ENCODE measurements around the gene CCDC190. TPM values are rescaled to one million over a fixed set of nuclear protein-coding genes. Genes with fewer than 3 reads are reported as not detected.

The CCDC190 gene
- total RNA-seq, 4 donors from 2014 or later: 0.26 TPM; not detected in 3

- intact Hi-C loops (cut with DNase I): loop anchor here (2.0 to 5.0 kb wide), 3 partner anchors 184 to 439 kb away; no protein-coding TSS in a partner anchor
- Histone ChIP-seq H3K27me3 (no peaks in the 10 kb centered on the region), H3K27ac (replicated peaks in 1 of 4) (no peak overlapping the region), H3K9me3 (no peaks in the 10 kb centered on the region), H3K36me3 (no peaks in the 10 kb centered on the region), H3K4me3 (no peak overlapping the region), H3K4me1 (no peaks in the 10 kb centered on the region)
- DNase-seq (ENCODE audit: extremely low spot score): no peak
- peak; percentile 64 to 78 (median 70) for TF ChIP-seq CTCF (IDR thresholded peaks at IDR 0.05)
- TF ChIP-seq EP300 (IDR thresholded peaks at IDR 0.05): no peak
- 31% methylated on average over 4 of the region's 4 CpGs for WGBS
Observed at GRCh38 chr1:162878000-162878596, 17.1 kb upstream of the CCDC190 start.

GRCh38 chr1:162877412-162877811 is 16.4 kb upstream of the CCDC190 start:
- Histone ChIP-seq H3K4me3 (no peak overlapping the region), H3K9me3 (no peaks in the 10 kb centered on the region), H3K27me3 (no peaks in the 10 kb centered on the region), H3K27ac (replicated peaks in 1 of 4) (no peak overlapping the region), H3K4me1 (no peaks in the 10 kb centered on the region), H3K36me3 (no peaks in the 10 kb centered on the region)
- DNase-seq (ENCODE audit: extremely low spot score): no peak
- WGBS: 83% methylated on average over 3 of the region's 3 CpGs
- TF ChIP-seq POLR2AphosphoS5 (IDR thresholded peaks at IDR 0.05) (no peak), EP300 (IDR thresholded peaks at IDR 0.05) (no peak), CTCF (IDR thresholded peaks at IDR 0.05) (no peak), POLR2A (IDR thresholded peaks at IDR 0.05; ENCODE audit: low read depth) (no peak)
- intact Hi-C loops (cut with DNase I): loop anchor here (5.0 kb wide), 2 partner anchors 185 to 295 kb away; no protein-coding TSS in a partner anchor

- Histone ChIP-seq H3K9me3 (no peaks in the 10 kb centered on the region), H3K27ac (replicated peaks in 1 of 4) (no peak overlapping the region), H3K4me3 (no peak overlapping the region), H3K27me3 (no peaks in the 10 kb centered on the region), H3K4me1 (no peaks in the 10 kb centered on the region), H3K36me3 (no peaks in the 10 kb centered on the region)
- intact Hi-C loops (cut with DNase I): loop anchor here (5.0 kb wide), 2 partner anchors 186 to 296 kb away; no protein-coding TSS in a partner anchor
- no peak for DNase-seq (ENCODE audit: extremely low spot score)
- 77% methylated on average over 3 of the region's 3 CpGs for WGBS
- TF ChIP-seq POLR2A (IDR thresholded peaks at IDR 0.05; ENCODE audit: low read depth) (no peak), EP300 (IDR thresholded peaks at IDR 0.05) (no peak), CTCF (IDR thresholded peaks at IDR 0.05) (no peak), POLR2AphosphoS5 (IDR thresholded peaks at IDR 0.05) (no peak)
Observed at GRCh38 chr1:162876751-162877150, 15.8 kb upstream of the CCDC190 start.

- WGBS: 74% methylated on average over 8 of the region's 8 CpGs
- Histone ChIP-seq H3K9me3 (no peaks in the 10 kb centered on the region), H3K36me3 (no peaks in the 10 kb centered on the region), H3K4me1 (no peaks in the 10 kb centered on the region), H3K27me3 (no peaks in the 10 kb centered on the region), H3K4me3 (no peak overlapping the region), H3K27ac (replicated peaks in 1 of 4) (no peak overlapping the region)
- no peak for TF ChIP-seq CTCF (IDR thresholded peaks at IDR 0.05)
- TF ChIP-seq POLR2AphosphoS5 (IDR thresholded peaks at IDR 0.05): no peak
- TF ChIP-seq EP300 (IDR thresholded peaks at IDR 0.05): no peak
- no peak for TF ChIP-seq POLR2A (IDR thresholded peaks at IDR 0.05; ENCODE audit: low read depth)
- DNase-seq (ENCODE audit: extremely low spot score): no peak
- intact Hi-C loops (cut with DNase I): no loop called here
Observed at GRCh38 chr1:162873671-162874666, 13.0 kb upstream of the CCDC190 start.

All from esophagus muscularis mucosa (tissue), 4 donors.